Measurements from ENCODE around the gene ACAP3.

- no peak for TF ChIP-seq CTCF (conservative IDR thresholded peaks at IDR 0.05; ENCODE audit: low read depth, low read length)
- no peak for TF ChIP-seq EZH2 (IDR thresholded peaks at IDR 0.05; ENCODE audit: borderline replicate concordance, low read depth, low read length, poor library complexity, severe bottlenecking)
These were observed 33.2 kb upstream of the ACAP3 start for GRCh38 chr1:1340791-1341548.
